NCI-H128 (cell line): ENCODE measurements around the gene SCART1.
"Not testable (repeated sequence)": the region's sequence is repeated elsewhere in the genome, so short reads cannot be mapped to it uniquely, and the experiment has no call there.

Source experiments
- DNase-seq: peaks from one replicate; lab custom pipeline; 2025; ENCODE audit not compliant: unreplicated experiment; lab: John Stamatoyannopoulos, UW

Gene SCART1

DNA sequence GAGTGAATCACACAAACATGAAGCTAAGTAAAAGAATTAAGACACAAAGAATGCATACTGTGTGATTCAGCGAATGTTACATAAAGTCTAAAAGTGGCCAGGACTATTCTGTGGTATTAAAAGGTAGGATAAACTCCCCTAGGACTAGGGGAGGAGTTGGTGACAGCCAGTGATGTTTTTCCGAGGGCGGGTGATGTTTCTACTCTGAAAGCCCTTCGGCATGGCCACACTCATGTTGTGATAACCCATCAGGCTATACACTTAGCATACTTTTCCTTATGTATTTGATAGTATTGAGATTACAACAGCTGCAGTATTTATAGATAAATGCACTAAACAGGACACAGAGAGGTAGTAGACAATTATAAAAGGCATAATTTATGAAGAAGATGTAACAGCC is 57.7 kb downstream of the SCART1 start:
- DNase-seq = no peak

DNA sequence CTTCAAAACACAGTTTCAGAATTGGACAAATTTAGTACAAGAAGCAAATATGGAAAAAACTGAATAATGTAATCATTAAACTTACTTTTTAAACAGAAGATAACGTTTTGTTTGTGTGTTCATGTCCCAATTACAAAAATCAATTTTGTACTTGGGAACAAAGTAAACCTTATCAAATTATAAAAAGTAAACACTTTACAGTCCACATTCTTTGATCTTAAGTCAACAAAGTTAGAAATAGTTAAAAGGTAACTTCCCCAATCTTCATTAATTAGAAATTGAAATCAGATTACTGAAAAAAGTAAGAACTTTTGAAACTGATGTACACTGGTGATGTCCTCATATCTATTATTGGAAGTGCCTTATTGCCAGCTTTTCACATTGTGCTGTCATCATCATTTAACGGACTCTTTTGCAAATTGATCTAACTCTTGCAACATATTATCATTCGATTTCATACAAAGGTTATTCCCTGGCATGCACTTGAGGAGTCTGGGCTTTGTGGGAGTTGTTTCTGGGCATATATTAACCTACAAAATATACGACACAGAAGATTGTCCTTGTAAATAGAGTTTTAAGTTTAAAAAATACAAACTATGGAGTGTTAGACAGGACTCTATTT is 58.3 kb downstream of the SCART1 start:
- DNase-seq = no peak

DNA sequence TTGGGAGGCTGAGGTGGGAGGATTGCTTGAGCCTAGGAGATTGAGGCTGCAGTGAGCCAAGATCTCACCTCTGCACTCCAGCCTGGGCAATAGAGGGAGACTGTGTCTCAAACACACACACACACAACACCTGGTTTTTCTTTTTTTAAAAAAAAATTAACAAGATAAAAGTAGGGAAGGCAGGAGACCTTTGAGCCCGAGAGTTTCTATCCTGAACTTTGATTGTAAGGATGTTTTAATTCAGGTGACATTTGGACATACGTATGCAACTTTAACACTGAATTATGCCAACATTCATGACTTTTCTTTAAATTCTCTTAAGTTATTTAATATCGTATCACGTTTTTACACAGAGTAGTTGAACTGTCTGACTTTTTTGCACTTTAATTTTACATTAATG is 61.7 kb downstream of the SCART1 start:
- DNase-seq = no peak

DNA sequence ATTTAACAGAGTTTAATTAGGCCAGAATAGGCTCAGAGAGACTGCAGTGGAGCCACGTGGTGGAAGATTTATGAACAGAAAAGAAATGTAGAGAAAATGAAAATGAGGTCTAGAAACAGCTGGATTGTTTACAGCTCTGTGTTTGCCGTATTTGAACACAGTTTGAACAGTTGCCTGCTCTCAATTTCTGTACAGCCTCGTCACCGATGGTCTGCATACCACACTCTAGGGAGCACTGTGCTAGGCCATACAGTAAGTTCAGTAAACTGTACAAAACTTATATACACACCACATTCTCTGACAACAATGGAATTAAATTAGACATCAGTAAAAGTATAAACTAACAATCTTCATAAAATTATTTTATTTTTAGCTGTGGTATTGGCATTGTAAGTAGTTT is 62.3 kb downstream of the SCART1 start:
- no peak for DNase-seq

DNA sequence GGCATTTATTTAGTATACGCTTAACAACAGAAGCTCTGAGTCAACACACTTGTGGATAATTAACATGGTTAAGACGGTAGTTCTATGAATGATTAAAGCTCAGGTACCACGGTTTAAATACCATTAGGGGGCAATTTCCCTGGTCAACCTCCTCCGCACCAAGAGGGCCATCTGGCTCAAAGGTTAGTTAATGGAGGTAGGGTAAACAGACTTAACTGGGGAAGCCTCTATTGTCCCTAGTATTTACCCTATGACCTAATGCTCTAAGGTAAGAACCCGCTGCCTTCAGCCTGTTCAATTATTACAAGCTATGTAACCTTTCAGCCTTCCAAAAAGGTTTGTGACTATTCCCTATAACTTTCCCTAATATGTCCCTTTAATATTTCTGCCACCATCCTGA is 64.8 kb downstream of the SCART1 start:
- DNase-seq = not testable (repeated sequence)
